ENCODE measurements around the gene CEP295NL.

- no peak for TF ChIP-seq CTCF (IDR thresholded peaks at IDR 0.05)
- TF ChIP-seq POLR2A (IDR thresholded peaks at IDR 0.05), result no peak
Observed at GRCh38 chr17:78876094-78876597, 26.9 kb downstream of the CEP295NL start.

All from vagina (tissue), 2 donors.